NCI-H460 (cell line): ENCODE results near the gene PLIN5. TPM values are rescaled to one million over a fixed set of nuclear protein-coding genes. Genes with fewer than 3 reads are reported as not detected.

Source experiments
- DNase-seq: peaks from one replicate; pipeline ENCODE4 v3.0.0-alpha.2; 2016; ENCODE audit warnings: low read depth; ENCODE audit errors: extremely low read depth
- total RNA-seq: library from RNA; depleted of rRNA; stranded (reverse); fragments of >200 nt; shearing (Covaris generic); gene quantifications from 2 replicates; pipeline ENCODE4 v1.2.3, GENCODE V29; 2014; rRNA removed

Gene PLIN5
- total RNA-seq, 1 experiment from 2014 or later = not detected

- no peak for DNase-seq
Observed at GRCh38 chr19:4493104-4493928, 41.7 kb downstream of the PLIN5 start.

- no peak for DNase-seq
Observed at GRCh38 chr19:4492337-4493103, 42.5 kb downstream of the PLIN5 start.

DNA sequence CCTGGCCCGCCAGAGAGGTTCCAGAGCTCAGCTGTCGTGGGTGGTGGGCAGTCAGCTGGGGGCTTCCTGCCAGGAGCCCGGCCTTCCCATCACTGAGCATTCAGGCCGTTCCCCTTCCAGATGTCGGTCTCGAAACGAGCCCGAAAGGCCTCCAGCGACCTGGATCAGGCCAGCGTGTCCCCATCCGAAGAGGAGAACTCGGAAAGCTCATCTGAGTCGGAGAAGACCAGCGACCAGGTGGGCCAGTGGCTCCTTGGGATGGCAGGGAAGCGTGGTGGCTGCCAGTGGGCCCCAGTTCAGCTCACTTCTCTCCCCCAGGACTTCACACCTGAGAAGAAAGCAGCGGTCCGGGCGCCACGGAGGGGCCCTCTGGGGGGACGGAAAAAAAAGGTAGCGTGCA is 43.6 kb downstream of the PLIN5 start:
- DNase-seq = no peak

GRCh38 chr19:4488496-4488895 is 46.5 kb downstream of the PLIN5 start:
- no peak for DNase-seq

DNA sequence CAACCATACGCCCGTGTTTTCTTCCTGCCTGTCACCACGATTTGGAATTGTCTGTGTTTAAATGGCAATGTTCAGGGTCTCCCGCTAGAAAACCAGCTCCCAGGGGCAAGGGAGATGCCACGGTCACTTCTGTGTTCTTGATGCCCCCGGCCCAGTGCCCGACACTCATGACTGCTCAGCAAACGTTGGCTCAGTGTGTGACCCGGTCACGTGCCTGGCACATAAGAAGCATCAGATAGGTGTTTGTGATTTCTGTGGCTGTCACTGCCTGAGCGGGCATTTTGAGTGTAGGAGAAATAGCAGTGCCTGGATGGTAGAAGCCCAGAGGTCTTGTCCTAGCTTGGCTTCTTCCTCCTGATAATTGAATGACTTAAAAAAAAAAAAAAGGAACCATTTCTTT is 47.5 kb downstream of the PLIN5 start:
- no peak for DNase-seq

DNA sequence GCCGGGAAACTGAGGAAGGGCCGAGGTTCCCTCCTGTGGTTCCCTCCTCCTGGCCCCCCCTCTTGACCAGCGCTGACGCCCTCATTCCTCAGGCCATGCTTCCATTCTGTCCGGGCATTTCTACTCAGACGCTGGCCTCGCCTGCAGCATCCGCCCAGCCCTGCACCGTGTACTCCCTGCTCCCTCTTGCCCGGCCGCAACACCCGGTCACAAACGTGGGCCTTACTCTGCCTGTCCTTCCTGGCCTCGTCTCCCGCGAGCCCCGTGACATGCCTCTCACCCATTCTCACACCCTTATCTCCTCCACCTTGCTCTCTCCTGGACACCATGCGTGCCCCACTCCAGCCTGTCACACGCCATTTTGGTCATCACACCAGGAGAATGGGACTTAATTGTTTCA is 51.6 kb downstream of the PLIN5 start:
- no peak for DNase-seq

DNA sequence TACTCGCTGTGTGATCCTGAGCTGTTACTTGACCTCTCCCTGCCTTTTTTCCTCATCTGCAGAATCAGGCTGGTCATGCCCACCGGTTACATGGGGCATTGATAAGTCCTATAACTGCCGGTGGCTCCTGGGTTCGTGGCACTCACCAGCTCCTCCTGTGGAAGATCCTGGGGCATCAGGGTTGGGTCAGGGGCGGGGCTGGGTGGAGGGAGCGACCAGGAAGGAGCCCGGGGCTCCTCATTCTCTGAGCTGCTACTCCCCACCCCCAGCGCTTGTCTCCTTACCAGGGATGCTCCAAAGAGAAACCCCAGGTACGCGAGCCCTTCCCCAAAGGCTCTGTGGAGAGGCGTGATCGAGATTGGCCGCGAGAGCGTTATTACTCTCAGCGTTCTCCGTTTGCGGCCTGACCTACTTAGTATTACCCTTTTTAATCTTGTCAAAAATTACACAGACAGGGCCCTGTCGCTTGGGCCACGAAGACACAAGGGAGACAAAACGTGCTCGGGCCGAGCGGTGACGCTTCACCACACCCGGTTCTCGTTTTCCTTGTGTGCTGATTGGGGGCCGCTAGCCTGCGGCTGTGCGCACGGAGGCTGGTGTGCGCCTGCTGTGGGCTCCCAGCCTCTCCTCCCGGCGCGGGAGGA is 52.2 kb downstream of the PLIN5 start:
- no peak for DNase-seq

DNA sequence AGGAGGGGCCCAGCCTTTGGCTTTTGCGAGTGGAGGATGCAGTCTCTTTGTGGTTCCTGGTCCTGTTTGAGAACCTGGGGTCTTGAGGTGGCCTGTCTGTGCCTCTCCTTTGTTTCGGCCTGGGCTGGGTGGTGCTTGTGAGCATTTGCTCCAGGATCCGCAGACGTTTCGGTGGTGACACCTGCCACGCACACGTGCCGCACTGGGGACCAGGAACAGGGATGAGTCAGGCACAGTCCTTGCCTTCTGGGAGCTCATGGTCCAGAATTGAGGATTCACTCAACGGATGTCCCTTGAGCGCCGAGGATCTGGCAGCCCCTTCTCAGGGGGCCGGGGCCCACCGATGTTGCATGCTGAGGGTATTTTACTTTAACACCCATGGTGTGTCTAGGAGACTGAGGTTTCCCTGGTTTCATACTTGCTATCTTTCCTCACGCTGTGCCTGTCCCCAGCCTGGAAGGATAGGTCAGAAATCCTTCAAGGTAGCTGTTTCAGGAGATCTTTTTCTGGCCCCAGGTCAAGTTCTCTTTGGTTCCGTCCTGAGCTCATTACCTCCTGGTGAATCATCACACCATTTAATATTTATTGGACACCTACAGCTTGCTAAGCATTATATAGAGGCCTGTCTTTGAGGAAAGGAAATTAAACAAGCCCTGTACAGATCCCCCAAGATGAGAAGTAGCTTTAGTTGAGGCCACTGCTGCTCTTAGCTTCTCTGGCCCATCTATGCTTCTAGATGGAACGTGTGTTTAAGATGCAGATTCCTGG is 57.8 kb downstream of the PLIN5 start:
- no peak for DNase-seq

- DNase-seq = no peak
Observed at GRCh38 chr19:4474514-4475022, 60.5 kb downstream of the PLIN5 start.

DNA sequence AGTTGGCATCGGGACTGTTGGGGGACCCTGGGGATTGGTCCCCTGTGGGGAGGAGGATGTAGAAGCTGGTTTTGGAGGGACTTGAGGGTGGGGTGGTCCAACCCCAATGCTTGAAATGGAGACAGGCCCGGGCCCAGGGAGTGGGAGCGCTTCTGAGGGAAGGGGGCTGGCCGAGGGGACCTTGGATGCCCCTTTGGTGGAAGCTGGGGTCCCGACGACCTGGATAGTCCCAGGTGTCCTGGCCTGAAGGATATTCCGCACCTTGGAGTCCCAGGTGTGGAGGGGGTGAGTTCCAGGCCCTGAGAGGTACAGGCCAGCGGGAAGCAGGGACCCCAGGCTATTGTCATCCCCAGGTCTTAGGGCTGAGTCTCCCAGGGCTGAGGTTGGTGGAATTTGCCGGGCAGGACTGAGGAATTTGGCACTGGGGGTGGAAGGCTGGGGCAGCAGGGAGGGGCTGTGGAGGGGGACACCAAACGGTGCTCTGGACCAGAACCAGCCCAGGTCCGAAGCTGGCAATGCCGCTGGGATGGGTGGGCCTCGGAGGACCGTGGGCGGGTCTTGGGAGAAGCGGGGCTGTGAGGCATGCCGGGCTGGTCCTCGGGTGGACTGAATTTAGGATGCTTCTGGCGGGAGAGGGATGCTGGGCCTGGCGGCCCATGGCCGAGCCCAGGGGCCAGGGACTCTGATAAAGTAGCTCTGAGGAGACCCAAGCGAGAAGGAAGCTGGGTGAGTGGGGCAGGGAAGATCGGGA is 61.1 kb downstream of the PLIN5 start:
- DNase-seq = no peak

DNA sequence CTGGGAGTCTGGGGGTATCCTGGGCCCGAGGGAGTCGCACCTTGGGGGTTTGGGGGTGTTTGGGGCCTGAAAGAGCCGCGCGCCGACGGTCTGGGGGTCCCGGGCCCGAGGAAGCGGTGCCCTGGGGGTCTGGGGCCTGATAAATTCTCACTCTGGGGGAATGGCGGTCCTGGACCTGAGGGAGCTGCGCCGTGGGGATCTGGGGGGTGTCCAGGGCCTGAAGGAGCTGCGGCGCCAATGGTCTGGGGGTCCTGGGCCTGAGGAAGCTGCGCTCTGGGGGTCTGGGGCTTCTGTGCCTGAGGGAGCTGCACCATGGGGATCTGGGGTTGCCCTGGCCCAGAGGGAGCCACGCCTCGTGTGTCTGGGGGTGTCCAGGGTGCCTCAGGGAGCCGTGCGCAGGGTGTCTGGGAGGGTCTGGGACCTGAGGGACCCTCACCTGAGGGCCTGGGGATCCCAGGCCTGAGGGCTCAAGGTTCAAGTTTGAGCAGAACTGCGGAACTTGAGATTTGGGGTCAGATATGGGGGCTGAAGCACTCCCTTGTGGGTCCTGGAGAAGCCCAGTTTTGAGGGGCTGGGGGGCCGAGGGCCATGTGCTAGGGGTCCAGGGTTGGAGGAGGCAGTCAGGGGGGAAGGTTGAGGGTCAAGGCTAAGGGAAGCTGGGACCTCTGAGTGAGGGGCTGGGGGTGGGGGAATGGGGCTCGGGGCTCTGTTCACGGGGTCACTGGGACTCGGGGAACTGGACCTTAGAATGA is 61.8 kb downstream of the PLIN5 start:
- no peak for DNase-seq

Other genes with a start within 250 kb of the PLIN5 start
- not detected in 2 replicates for gene TMIGD2, start 232.8 kb downstream of the PLIN5 start, total RNA-seq
- not detected in 2 replicates for gene FSD1, start 230.6 kb downstream of the PLIN5 start, total RNA-seq
- gene STAP2, start 196.4 kb downstream of the PLIN5 start, total RNA-seq = 2.6 TPM in 2 replicates
- 2.3 and 3.5 TPM in 2 replicates for gene MPND, start 191.7 kb downstream of the PLIN5 start, total RNA-seq
- 31.1 and 36.6 TPM in 2 replicates for gene SH3GL1, start 134.7 kb downstream of the PLIN5 start, total RNA-seq
- gene CHAF1A, start 132.6 kb downstream of the PLIN5 start, total RNA-seq = 10.8 and 13.1 TPM in 2 replicates
- 31.6 and 51.2 TPM in 2 replicates for gene UBXN6, start 77.4 kb downstream of the PLIN5 start, total RNA-seq
- gene HDGFL2, start 62.9 kb downstream of the PLIN5 start, total RNA-seq = 15.1 and 15.6 TPM in 2 replicates
- 0.02 and 0.06 TPM in 2 replicates for gene PLIN4, start 16.7 kb downstream of the PLIN5 start, total RNA-seq
- gene LRG1, start 4.8 kb upstream of the PLIN5 start, total RNA-seq = 0.15 TPM in 1 of 2 replicates, not detected in the other
- 4.2 and 5.9 TPM in 2 replicates for gene SEMA6B, start 24.5 kb upstream of the PLIN5 start, total RNA-seq
- 1.4 and 1.5 TPM in 2 replicates for gene TNFAIP8L1, start 104.3 kb upstream of the PLIN5 start, total RNA-seq
- 184 and 191 TPM in 2 replicates for gene MYDGF, start 135.1 kb upstream of the PLIN5 start, total RNA-seq
- gene DPP9, start 188.6 kb upstream of the PLIN5 start, total RNA-seq = 27.9 and 28.4 TPM in 2 replicates